HCT116 (cell line): ENCODE measurements around the gene CDH24. TPM values are rescaled to one million over a fixed set of nuclear protein-coding genes. Genes with fewer than 3 reads are reported as not detected.

Experiments
- ATAC-seq: fragments of 200-7000 bp; cut with Tn5 transposase; 2 replicates; pipeline ENCODE4 v1.9.1; 2020; ENCODE audit warnings: mild to moderate bottlenecking, moderate library complexity
- BruUV-seq: library from RNA; stranded (reverse); fragments of 400-500 nt; replicated peaks from 2 replicates; lab custom pipeline; 2021; lab: Mats Ljungman, UMichigan
- CTCF ChIA-PET: fragments of 300-600 bp; sonication (Branson Sonifier 250); formaldehyde crosslinking; loops from one replicate; lab custom pipeline; 2021; ENCODE audit warnings: antibody characterized with exemption; lab: Charles Lee
- POLR2A ChIA-PET: fragments of 300-600, 350-600 bp; sonication (Branson Sonifier 250); formaldehyde crosslinking; loops from one replicate; lab custom pipeline; 2021; ENCODE audit warnings: antibody characterized with exemption; lab: Charles Lee
- RAD21 ChIA-PET, 2 experiments: fragments of 300-600 bp; sonication (Branson Sonifier 250); formaldehyde crosslinking; loops; one replicate each; lab custom pipeline; 2023; ENCODE audit warnings: low total read pairs in 2 of 2; ENCODE audit not compliant: uncharacterized antibody in 2 of 2, unreplicated experiment in 2 of 2, low non-redundant PET in 1 of 2; lab: Charles Lee
- DNase-seq: peaks from one replicate; pipeline ENCODE4 v3.0.0-alpha.2; 2010; ENCODE audit warnings: low read depth, low spot score
- H2AFZ ChIP-seq: fragments of 200-600 bp; shearing (Covaris generic), sonication (generic); 2 replicates; pipeline ENCODE4 v1.6.1; 2017; ENCODE audit warnings: low read depth, mixed run types, mixed read lengths, antibody characterized with exemption, low read length; ENCODE audit not compliant: poor library complexity, severe bottlenecking
- H3K27ac ChIP-seq: 2 replicates; pipeline ENCODE4 v1.5.1; 2012; ENCODE audit warnings: low read depth, low read length
- H3K27me3 ChIP-seq: fragments of 200-600 bp; sonication (generic); 2 replicates; pipeline ENCODE4 v1.6.1; 2016; ENCODE audit warnings: mixed run types, low read length, mixed read lengths; ENCODE audit not compliant: insufficient read depth
- H3K36me3 ChIP-seq, 2 experiments: fragments of 200-500 bp in 1 of 2; fragments of 200-600 bp in 1 of 2; sonication (Bioruptor generic) in 1 of 2; sonication (generic) in 1 of 2; 2 replicates each; pipeline versions ENCODE4 v1.5.1 to v1.6.1; 2014 to 2016; ENCODE audit warnings: low read length in 2 of 2, inconsistent platforms in 1 of 2, mixed read lengths in 1 of 2, mixed run types in 1 of 2; ENCODE audit not compliant: insufficient read depth in 2 of 2, control insufficient read depth in 1 of 2
- H3K4me1 ChIP-seq, 2 experiments: fragments of 200-600 bp in 1 of 2; sonication (generic) in 1 of 2; 2 replicates each; pipeline versions ENCODE4 v1.5.1 to v1.6.1; 2012 to 2017; ENCODE audit warnings: low read length in 2 of 2, inconsistent platforms in 1 of 2, mild to moderate bottlenecking in 1 of 2, mixed read lengths in 1 of 2, mixed run types in 1 of 2, moderate library complexity in 1 of 2; ENCODE audit not compliant: insufficient read depth in 2 of 2, control insufficient read depth in 1 of 2
- H3K4me2 ChIP-seq: fragments of 200-600 bp; sonication (generic); 2 replicates; pipeline ENCODE4 v1.6.1; 2017; ENCODE audit warnings: mixed run types, low read length, mixed read lengths
- H3K4me3 ChIP-seq, 2 experiments: fragments of 200-600 bp in 1 of 2; sonication (generic) in 1 of 2; replicated peaks in 1 of 2; 2 replicates each; pipeline ENCODE4 v1.5.1; 2011 to 2016; ENCODE audit warnings: low read length in 2 of 2, control low read depth in 1 of 2, low read depth in 1 of 2, mild to moderate bottlenecking in 1 of 2, mixed read lengths in 1 of 2, mixed run types in 1 of 2
- H3K79me2 ChIP-seq: fragments of 200-600 bp; sonication (generic); 2 replicates; pipeline ENCODE4 v1.6.1; 2017; ENCODE audit warnings: mild to moderate bottlenecking, mixed run types, low read length, moderate library complexity, mixed read lengths; ENCODE audit not compliant: insufficient read depth
- H3K9ac ChIP-seq: fragments of 200-600 bp; sonication (generic); 2 replicates; pipeline ENCODE4 v1.6.1; 2016; ENCODE audit warnings: low read length, mixed read lengths
- H3K9me2 ChIP-seq: fragments of 200-600 bp; sonication (generic), shearing (Covaris generic); 2 replicates; pipeline ENCODE4 v1.6.1; 2017; ENCODE audit warnings: mixed run types, mild to moderate bottlenecking, moderate library complexity; ENCODE audit not compliant: insufficient read depth
- H3K9me3 ChIP-seq, 2 experiments: fragments of 200-500 bp in 1 of 2; fragments of 200-600 bp in 1 of 2; sonication (Bioruptor generic) in 1 of 2; sonication (generic) in 1 of 2; 2 replicates each; pipeline ENCODE4 v1.6.1; 2014 to 2017; ENCODE audit warnings: low read length in 2 of 2, mixed read lengths in 2 of 2, inconsistent platforms in 1 of 2, low read depth in 1 of 2, mild to moderate bottlenecking in 1 of 2, mixed run types in 1 of 2, moderate library complexity in 1 of 2; ENCODE audit not compliant: control insufficient read depth in 1 of 2, insufficient read depth in 1 of 2
- H4K20me1 ChIP-seq: fragments of 200-600 bp; sonication (generic), shearing (Covaris generic); 2 replicates; pipeline ENCODE4 v1.6.1; 2017; ENCODE audit warnings: mixed run types, mild to moderate bottlenecking, moderate library complexity; ENCODE audit not compliant: insufficient read depth
- CBX3 ChIP-seq: IDR thresholded peaks from 2 replicates; pipeline ENCODE4 v1.6.1; 2012; ENCODE audit warnings: low read depth
- EGR1 ChIP-seq: IDR thresholded peaks from 2 replicates; pipeline ENCODE4 v1.6.1; 2012; ENCODE audit warnings: low read depth
- ELF1 ChIP-seq: IDR thresholded peaks from 2 replicates; pipeline ENCODE4 v1.6.1; 2012; ENCODE audit warnings: low read depth, borderline replicate concordance
- FOSL1 ChIP-seq: IDR thresholded peaks from 2 replicates; pipeline ENCODE4 v1.6.1; 2012; ENCODE audit warnings: low read depth
- JUND ChIP-seq: IDR thresholded peaks from 2 replicates; pipeline ENCODE4 v1.6.1; 2012
- POLR2A ChIP-seq: IDR thresholded peaks from 2 replicates; pipeline ENCODE4 v1.7.0; 2011; ENCODE audit warnings: borderline replicate concordance; ENCODE audit not compliant: insufficient read depth, insufficient read length; ENCODE audit errors: extremely low read depth
- POLR2AphosphoS5 ChIP-seq: IDR thresholded peaks from 2 replicates; pipeline ENCODE4 v1.6.1; 2011; ENCODE audit warnings: mild to moderate bottlenecking, low read depth, low read length, moderate library complexity
- RAD21 ChIP-seq: IDR thresholded peaks from 2 replicates; pipeline ENCODE4 v1.6.1; 2012; ENCODE audit warnings: low read depth, mild to moderate bottlenecking
- REST ChIP-seq: IDR thresholded peaks from 2 replicates; pipeline ENCODE4 v1.6.1; 2012; ENCODE audit warnings: low read depth
- SIN3A ChIP-seq: IDR thresholded peaks from 2 replicates; pipeline ENCODE4 v1.6.1; 2012; ENCODE audit warnings: low read depth
- SP1 ChIP-seq: IDR thresholded peaks from 2 replicates; pipeline ENCODE4 v1.6.1; 2012; ENCODE audit warnings: low read depth
- SRF ChIP-seq: IDR thresholded peaks from 2 replicates; pipeline ENCODE4 v1.6.1; 2012; ENCODE audit warnings: low read depth
- TCF7L2 ChIP-seq: IDR thresholded peaks from 2 replicates; pipeline ENCODE4 v1.7.0; 2011; ENCODE audit warnings: borderline replicate concordance, inconsistent platforms; ENCODE audit not compliant: insufficient read depth, insufficient read length; ENCODE audit errors: extremely low read depth
- ZBTB33 ChIP-seq: IDR thresholded peaks from 2 replicates; pipeline ENCODE4 v1.6.1; 2011; ENCODE audit warnings: mild to moderate bottlenecking, low read length, moderate library complexity; ENCODE audit not compliant: insufficient replicate concordance; ENCODE audit errors: extremely low read depth
- ZFX ChIP-seq: fragments of 450-650 bp; IDR thresholded peaks from 2 replicates; pipeline ENCODE4 v1.6.1; 2017
- ZNF274 ChIP-seq: fragments of 200-500 bp; sonication (Bioruptor generic); IDR thresholded peaks from 2 replicates; pipeline ENCODE4 v1.6.1; 2014; ENCODE audit warnings: mild to moderate bottlenecking, low read depth, low read length, inconsistent platforms
- intact Hi-C: fragments of 100-400 bp; cut with micrococcal nuclease; formaldehyde crosslinking; loops from 2 replicates; pipeline ENCODE4 v1.10.0; 2022
- total RNA-seq: library from RNA; stranded (reverse); gene quantifications from one replicate; pipeline ENCODE4 v1.2.1, GENCODE V29; 2021; ENCODE audit not compliant: unreplicated experiment
- TF ChIP-seq, protein P1 (sequence below): IDR thresholded peaks from 2 replicates; pipeline ENCODE4 v1.6.1; 2012

The CDH24 gene
- total RNA-seq, 1 experiment from 2014 or later: 19.3 TPM

DNA sequence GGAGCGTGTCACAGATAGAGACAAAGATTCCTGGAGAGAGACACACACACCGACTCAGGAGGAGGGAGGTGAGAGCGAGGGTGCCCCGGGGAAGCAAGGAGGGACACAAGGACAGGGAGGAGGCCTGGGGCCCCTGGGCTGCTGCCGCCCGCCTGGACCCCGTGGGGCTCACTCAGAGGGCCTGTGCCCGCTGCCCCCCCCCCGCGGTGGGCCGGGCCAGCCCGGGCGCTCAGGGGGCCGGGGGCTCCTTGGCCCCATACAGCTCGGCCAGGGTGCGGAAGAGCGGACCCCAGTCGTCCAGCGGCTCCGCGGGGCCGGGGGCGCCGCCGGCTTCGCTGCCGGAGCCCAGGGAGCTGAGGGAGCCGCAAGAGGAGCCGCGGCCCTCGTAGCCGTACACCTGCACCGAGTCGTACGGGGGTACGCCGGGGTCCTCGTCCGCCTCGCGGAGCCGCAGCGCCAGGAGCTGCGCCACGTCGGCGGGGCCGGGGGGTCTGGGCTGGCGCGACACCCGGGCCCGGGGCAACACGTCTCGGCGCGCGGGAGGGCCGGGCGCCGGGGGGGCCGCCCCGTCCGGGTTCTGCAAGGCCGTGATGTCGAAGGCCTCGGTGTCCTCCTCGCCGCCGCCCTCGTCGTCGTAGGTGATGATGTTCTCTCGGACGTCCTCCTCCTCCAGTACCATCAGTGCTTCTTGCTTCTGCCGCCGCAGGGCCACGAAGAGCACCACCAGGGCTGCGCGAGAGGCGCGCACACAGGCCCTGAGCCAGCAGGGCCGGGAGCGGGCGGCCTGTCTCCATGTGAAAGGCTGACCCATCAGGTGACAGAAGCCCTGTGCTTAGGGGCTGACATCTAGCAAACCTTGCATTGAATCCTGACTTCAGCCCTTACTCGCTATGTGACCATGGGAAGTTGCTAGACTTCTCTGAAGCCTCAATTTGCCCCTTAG is 9.3 kb downstream of the CDH24 start:
- no peak for ATAC-seq
- RAD21 ChIA-PET: no interaction called here
- TF ChIP-seq, protein P1, sequence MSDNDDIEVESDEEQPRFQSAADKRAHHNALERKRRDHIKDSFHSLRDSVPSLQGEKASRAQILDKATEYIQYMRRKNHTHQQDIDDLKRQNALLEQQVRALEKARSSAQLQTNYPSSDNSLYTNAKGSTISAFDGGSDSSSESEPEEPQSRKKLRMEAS: no peak
- TF ChIP-seq POLR2AphosphoS5: no peak
- no peak for TF ChIP-seq FOSL1
- TF ChIP-seq EGR1: no peak
- TF ChIP-seq SP1: no peak
- TF ChIP-seq ZNF274: no peak
- TF ChIP-seq POLR2A: no peak
- TF ChIP-seq TCF7L2: no peak
- no peak for TF ChIP-seq ELF1
- TF ChIP-seq ZFX: no peak
- no peak for TF ChIP-seq SIN3A
- no peak for TF ChIP-seq CBX3
- TF ChIP-seq SRF: no peak
- no peak for TF ChIP-seq REST
- TF ChIP-seq RAD21: no peak
- TF ChIP-seq ZBTB33: no peak
- TF ChIP-seq JUND: no peak
- TF ChIP-seq, all 23 proteins: peak for 0
- DNase-seq: no peak
- ChIA-PET POLR2A (no interaction called here), CTCF (no interaction called here)
- Histone ChIP-seq H3K27ac (no peak overlapping the region), H3K79me2 (no peaks in the 10 kb centered on the region), H3K9me3 (no peaks in the 10 kb centered on the region), H3K4me2 (no peak overlapping the region), H4K20me1 (no peaks in the 10 kb centered on the region), H3K9ac (no peak overlapping the region), H2AFZ (no peak overlapping the region), H3K4me3 (no peak overlapping the region), H3K27me3 (no peaks in the 10 kb centered on the region), H3K9me2 (no peaks in the 10 kb centered on the region), H3K4me1 (peaks cover 0 to 5% of the 10 kb centered on the region in 2 experiments; a peak in 1 of 4 replicates), H3K36me3 (no peaks in the 10 kb centered on the region)
- BruUV-seq: no TSS peak
- intact Hi-C loops: no loop called here
